Natural killer cell (primary cell): ENCODE data around the gene PRTN3. TPM values are rescaled to one million over a fixed set of nuclear protein-coding genes. Genes with fewer than 3 reads are reported as not detected.
"Not testable (repeated sequence)": the region's sequence is repeated elsewhere in the genome, so short reads cannot be mapped to it uniquely, and the experiment has no call there.

Experiments
- ATAC-seq, 3 donors: fragments of 150-1000 bp in 2 of 3; fragments of 200-7000 bp in 1 of 3; cut with Tn5 transposase; 1 replicate in 1 of 3; 2 replicates in 2 of 3; pipeline ENCODE4 v1.10.0; 2021; ENCODE audit warnings: mild to moderate bottlenecking in 2 of 3, moderate library complexity in 2 of 3
- DNase-seq, 2 donors: peaks; one replicate each; pipeline versions ENCODE4 v3.0.0 to v3.0.0-alpha.2; 2013 to 2021; ENCODE audit warnings: mixed read lengths in 1 of 2
- H3K27ac ChIP-seq: one replicate; pipeline ENCODE4 v1.5.1; 2013; ENCODE audit warnings: mild to moderate bottlenecking, low read length
- H3K27me3 ChIP-seq: one replicate; pipeline ENCODE4 v1.6.1; 2013; ENCODE audit warnings: low read length; ENCODE audit not compliant: control insufficient read depth, insufficient read depth
- H3K36me3 ChIP-seq: one replicate; pipeline ENCODE4 v1.6.1; 2013; ENCODE audit warnings: low read length; ENCODE audit not compliant: control insufficient read depth, insufficient read depth
- H3K4me1 ChIP-seq: one replicate; pipeline ENCODE4 v1.6.1; 2013; ENCODE audit warnings: low read length; ENCODE audit not compliant: control insufficient read depth, insufficient read depth
- H3K4me3 ChIP-seq: one replicate; pipeline ENCODE4 v1.5.1; 2013; ENCODE audit warnings: low read length
- H3K9me3 ChIP-seq: one replicate; pipeline ENCODE4 v1.6.1; 2013; ENCODE audit warnings: low read length; ENCODE audit not compliant: control insufficient read depth, insufficient read depth
- H3K27ac Mint-ChIP-seq, 2 donors: one replicate each; pipeline ENCODE4 v1.8.0; 2022; ENCODE audit warnings: mild to moderate bottlenecking in 2 of 2, mixed read lengths in 2 of 2, moderate library complexity in 1 of 2
- H3K27me3 Mint-ChIP-seq, 2 donors: one replicate each; pipeline ENCODE4 v1.8.0; 2022; ENCODE audit warnings: low read depth in 2 of 2, mixed read lengths in 2 of 2
- H3K36me3 Mint-ChIP-seq: one replicate; pipeline ENCODE4 v1.8.0; 2022; ENCODE audit warnings: mixed read lengths
- H3K4me1 Mint-ChIP-seq, 2 donors: one replicate each; pipeline ENCODE4 v1.8.0; 2022; ENCODE audit warnings: mixed read lengths in 2 of 2
- H3K4me3 Mint-ChIP-seq: one replicate; pipeline ENCODE4 v1.8.0; 2022; ENCODE audit warnings: mild to moderate bottlenecking, moderate library complexity, mixed read lengths
- H3K9me3 Mint-ChIP-seq, 2 donors: one replicate each; pipeline ENCODE4 v1.8.0; 2022; ENCODE audit warnings: mixed read lengths in 2 of 2
- CTCF ChIP-seq: fragments of 200-600 bp; IDR thresholded peaks from one replicate; pipeline ENCODE4 v1.8.0; 2022; ENCODE audit warnings: antibody characterized with exemption
- WGBS: methylation state at CpG from one replicate; pipeline ENCODE4 v1.1.7; 2013; ENCODE audit warnings: missing lambda C conversion rate; ENCODE audit not compliant: insufficient coverage; 5-methylcytosine and 5-hydroxymethylcytosine counted together
- intact Hi-C: fragments of 100-400 bp; cut with micrococcal nuclease; formaldehyde crosslinking; loops from one replicate; pipeline ENCODE4 v1.14.2; 2022
- total RNA-seq, 4 donors: library from RNA; stranded (reverse); fragments of 120-200 nt in 1 of 4; gene quantifications; one replicate each; pipeline versions ENCODE4 v1.2.3 to v1.2.4, GENCODE V29; 2013 to 2022

Gene PRTN3
- total RNA-seq, 3 donors from 2014 or later (not counting 1 experiment from before 2014, with no cell fraction given), result 0.36 to 0.73 TPM; not detected in 1

GRCh38 chr19:852136-853013 lies 11.6 kb downstream of the PRTN3 start, which contains the start of gene ELANE:
Gene ELANE, plus strand, starts transcription at chr19:852303. Its CDS starts 26 bp downstream, at chr19:852329.
- ATAC-seq (no peak), DNase-seq (no peak)
- Mint-ChIP-seq H3K4me3 (no peak within 1 kb of the TSS), H3K27me3 (peaks cover 0 to 6% of the 10 kb centered on the region in 2 donors), H3K4me1 (no peaks in the 10 kb centered on the region), H3K27ac (no peak within 1 kb of the TSS), H3K9me3 (no peaks in the 10 kb centered on the region), H3K36me3 (no peaks in the 10 kb centered on the region)
- peaks cover 4% of the 10 kb centered on the region for H3K27me3 ChIP-seq
- no peaks in the 10 kb centered on the region for H3K4me1 ChIP-seq
- 64% methylated on average over 52 of the region's 55 CpGs for WGBS
- no peaks in the 10 kb centered on the region for H3K36me3 ChIP-seq
- intact Hi-C loops, result no loop called here
- no peak within 1 kb of the TSS for H3K4me3 ChIP-seq
- no peak for TF ChIP-seq CTCF
- no peak within 1 kb of the TSS for H3K27ac ChIP-seq
- no peaks in the 10 kb centered on the region for H3K9me3 ChIP-seq

- Histone ChIP-seq H3K36me3 (no peaks in the 10 kb centered on the region), H3K9me3 (no peaks in the 10 kb centered on the region), H3K27me3 (peaks cover 4% of the 10 kb centered on the region), H3K4me3 (no peak overlapping the region), H3K27ac (no peak overlapping the region), H3K4me1 (no peaks in the 10 kb centered on the region)
- Mint-ChIP-seq H3K9me3 (no peaks in the 10 kb centered on the region), H3K36me3 (no peaks in the 10 kb centered on the region), H3K4me1 (peaks cover 0 to 4% of the 10 kb centered on the region in 2 donors), H3K27me3 (peaks cover 0 to 11% of the 10 kb centered on the region in 2 donors), H3K27ac (no peak overlapping the region), H3K4me3 (no peak overlapping the region)
- DNase-seq, result no peak
- ATAC-seq, result no peak
- TF ChIP-seq CTCF, result no peak
- 43% methylated on average over 61 of the region's 67 CpGs for WGBS
- intact Hi-C loops, result no loop called here
These were observed 12.3 kb downstream of the PRTN3 start for GRCh38 chr19:853014-853585.

GRCh38 chr19:853614-854220 lies 12.9 kb downstream of the PRTN3 start:
- H3K36me3 ChIP-seq, H3K4me3 ChIP-seq, DNase-seq, H3K9me3 ChIP-seq, H3K9me3 Mint-ChIP-seq, H3K27ac Mint-ChIP-seq, H3K4me1 Mint-ChIP-seq, H3K36me3 Mint-ChIP-seq, H3K4me3 Mint-ChIP-seq, H3K27ac ChIP-seq, ATAC-seq, H3K27me3 ChIP-seq, intact Hi-C loops, H3K4me1 ChIP-seq: not testable (repeated sequence)
- peaks cover 4 to 16% of the 10 kb centered on the region in 2 donors for H3K27me3 Mint-ChIP-seq
- 85% methylated on average over 9 of the region's 17 CpGs for WGBS

- H3K36me3 Mint-ChIP-seq, result no peaks in the 10 kb centered on the region
- Histone ChIP-seq H3K27me3 (peaks cover 6% of the 10 kb centered on the region), H3K27ac (no peak overlapping the region), H3K4me1 (peaks cover 3% of the 10 kb centered on the region), H3K36me3 (no peaks in the 10 kb centered on the region), H3K9me3 (no peaks in the 10 kb centered on the region), H3K4me3 (no peak overlapping the region)
- WGBS, result 100% methylated on average over 4 of the region's 6 CpGs
- intact Hi-C loops, result no loop called here
- H3K4me1 Mint-ChIP-seq, result peaks cover 0 to 4% of the 10 kb centered on the region in 2 donors
- peaks cover 7 to 11% of the 10 kb centered on the region in 2 donors for H3K27me3 Mint-ChIP-seq
- ATAC-seq, result no peak
- no peaks in the 10 kb centered on the region for H3K9me3 Mint-ChIP-seq
- no peak overlapping the region for H3K27ac Mint-ChIP-seq
- DNase-seq, result no peak
- H3K4me3 Mint-ChIP-seq, result no peak overlapping the region
- TF ChIP-seq CTCF, result no peak
These were observed 13.8 kb downstream of the PRTN3 start for GRCh38 chr19:854549-854948.
